Neural progenitor cell (in vitro differentiated cells): ENCODE data around the gene CIDEC.
"Not testable (repeated sequence)": the region's sequence is repeated elsewhere in the genome, so short reads cannot be mapped to it uniquely, and the experiment has no call there.

Source experiments
- EZH2phosphoT487 ChIP-seq: fragments of 200-600 bp; sonication (generic); IDR thresholded peaks from 2 replicates; pipeline ENCODE4 v1.6.1; 2017; ENCODE audit warnings: antibody characterized with exemption
- TF ChIP-seq, protein P1 (sequence below): fragments of 200-600 bp; sonication (generic); IDR thresholded peaks from 2 replicates; pipeline ENCODE4 v1.5.1; 2017; ENCODE audit warnings: antibody characterized with exemption, mild to moderate bottlenecking

GRCh38 chr3:9895715-9896114, 15.7 kb upstream of the CIDEC start:
- TF ChIP-seq EZH2phosphoT487: not testable (repeated sequence)
- TF ChIP-seq, protein P1, sequence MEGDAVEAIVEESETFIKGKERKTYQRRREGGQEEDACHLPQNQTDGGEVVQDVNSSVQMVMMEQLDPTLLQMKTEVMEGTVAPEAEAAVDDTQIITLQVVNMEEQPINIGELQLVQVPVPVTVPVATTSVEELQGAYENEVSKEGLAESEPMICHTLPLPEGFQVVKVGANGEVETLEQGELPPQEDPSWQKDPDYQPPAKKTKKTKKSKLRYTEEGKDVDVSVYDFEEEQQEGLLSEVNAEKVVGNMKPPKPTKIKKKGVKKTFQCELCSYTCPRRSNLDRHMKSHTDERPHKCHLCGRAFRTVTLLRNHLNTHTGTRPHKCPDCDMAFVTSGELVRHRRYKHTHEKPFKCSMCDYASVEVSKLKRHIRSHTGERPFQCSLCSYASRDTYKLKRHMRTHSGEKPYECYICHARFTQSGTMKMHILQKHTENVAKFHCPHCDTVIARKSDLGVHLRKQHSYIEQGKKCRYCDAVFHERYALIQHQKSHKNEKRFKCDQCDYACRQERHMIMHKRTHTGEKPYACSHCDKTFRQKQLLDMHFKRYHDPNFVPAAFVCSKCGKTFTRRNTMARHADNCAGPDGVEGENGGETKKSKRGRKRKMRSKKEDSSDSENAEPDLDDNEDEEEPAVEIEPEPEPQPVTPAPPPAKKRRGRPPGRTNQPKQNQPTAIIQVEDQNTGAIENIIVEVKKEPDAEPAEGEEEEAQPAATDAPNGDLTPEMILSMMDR: not testable (repeated sequence)
